K562 (cell line): ENCODE results near the gene NQO2. TPM values are rescaled to one million over a fixed set of nuclear protein-coding genes. Genes with fewer than 3 reads are reported as not detected.
A peak's percentile ranks its signal among the peaks of the same experiment; 100 is the strongest.

Experiments
- AFF4 ChIP-seq: sonication (generic); formaldehyde crosslinking; IDR thresholded peaks from 2 replicates; pipeline ENCODE4 v1.8.0; 2023; ENCODE audit warnings: mild to moderate bottlenecking, missing genetic modification reagents
- ATF3 ChIP-seq, 2 experiments: fragments of 450-650 bp in 1 of 2; sonication (generic) in 1 of 2; formaldehyde crosslinking in 1 of 2; IDR thresholded peaks in 1 of 2; conservative IDR thresholded peaks in 1 of 2; 2 replicates each; pipeline versions ENCODE4 v1.6.1 to v1.8.1; 2016 to 2023; ENCODE audit warnings: mild to moderate bottlenecking in 2 of 2, moderate library complexity in 2 of 2, inconsistent platforms in 1 of 2, missing genetic modification reagents in 1 of 2
- CCNT2 ChIP-seq: IDR thresholded peaks from 2 replicates; pipeline ENCODE4 v1.6.1; 2011; ENCODE audit warnings: borderline replicate concordance, low read depth, mild to moderate bottlenecking, moderate library complexity, mixed read lengths, low read length; ENCODE audit not compliant: insufficient read length; ENCODE audit errors: extremely low read depth
- ETS1 ChIP-seq: conservative IDR thresholded peaks from 2 replicates; pipeline ENCODE4 v1.6.1; 2011; ENCODE audit warnings: low read depth, mild to moderate bottlenecking, low read length; ENCODE audit not compliant: control insufficient read depth
- FOXP1 ChIP-seq: sonication (generic); formaldehyde crosslinking; IDR thresholded peaks from 2 replicates; pipeline ENCODE4 v1.8.0; 2022; ENCODE audit warnings: mild to moderate bottlenecking, missing genetic modification reagents
- HOXB6 ChIP-seq: fragments of 250-450 bp; sonication (Bioruptor Pico); IDR thresholded peaks from 2 replicates; pipeline ENCODE4 v1.5.1; 2022; ENCODE audit warnings: mild to moderate bottlenecking, borderline replicate concordance
- JUND ChIP-seq, 2 experiments: IDR thresholded peaks; 2 replicates in 1 of 2; 3 replicates in 1 of 2; pipeline ENCODE4 v1.6.1; 2011; ENCODE audit warnings: borderline replicate concordance in 2 of 2, low read depth in 2 of 2, low read length in 2 of 2, improper control_type of control experiment in 1 of 2, missing biosample characterization in 1 of 2, missing genetic modification characterization in 1 of 2, missing genetic modification reagents in 1 of 2
- PHF20 ChIP-seq: fragments of 450-650 bp; IDR thresholded peaks from 2 replicates; pipeline ENCODE4 v1.6.1; 2018; ENCODE audit not compliant: partially characterized antibody
- PHF8 ChIP-seq: fragments of 200-600 bp; sonication (generic); IDR thresholded peaks from 2 replicates; pipeline ENCODE4 v1.6.1; 2012; ENCODE audit warnings: mixed run types, mild to moderate bottlenecking, inconsistent platforms, low read length, moderate library complexity, borderline replicate concordance
- RBFOX2 ChIP-seq: fragments of 200-400 bp; formaldehyde crosslinking; IDR thresholded peaks from 2 replicates; pipeline ENCODE4 v1.6.1; 2017; ENCODE audit warnings: low read depth, mild to moderate bottlenecking, low read length, moderate library complexity
- STAG1 ChIP-seq: sonication (generic); formaldehyde crosslinking; IDR thresholded peaks from 2 replicates; pipeline ENCODE4 v1.5.0; 2020; ENCODE audit warnings: missing genetic modification reagents, borderline replicate concordance
- STAT5A ChIP-seq: IDR thresholded peaks from 2 replicates; pipeline ENCODE4 v1.6.1; 2012; ENCODE audit warnings: low read length, inconsistent platforms, borderline replicate concordance
- TEAD1 ChIP-seq, 2 experiments: fragments of 450-650 bp in 1 of 2; sonication (generic) in 1 of 2; formaldehyde crosslinking; IDR thresholded peaks; 2 replicates each; pipeline versions ENCODE4 v1.4.0 to v1.8.0; 2020 to 2022; ENCODE audit warnings: mild to moderate bottlenecking in 2 of 2, missing genetic modification reagents in 1 of 2
- VEZF1 ChIP-seq: fragments of 200-800 bp; sonication (Bioruptor generic); IDR thresholded peaks from 2 replicates; pipeline ENCODE4 v1.6.1; 2017; ENCODE audit warnings: missing genetic modification characterization, missing compliant biosample characterization
- ZNF507 ChIP-seq: conservative IDR thresholded peaks from 2 replicates; pipeline ENCODE4 v1.6.1; 2017; ENCODE audit warnings: missing genetic modification characterization, missing compliant biosample characterization
- ZSCAN32 ChIP-seq: fragments of 450-650 bp; formaldehyde crosslinking; IDR thresholded peaks from 2 replicates; pipeline ENCODE4 v1.4.0; 2020; ENCODE audit warnings: mild to moderate bottlenecking, moderate library complexity
- polyA plus RNA-seq, 8 experiments: library from polyadenylated mRNA; depleted of rRNA in 4 of 8; stranded (reverse) in 5 of 8; unstranded in 3 of 8; fragments of >200 nt; fragmentation: Nextera tagmentation in 2 of 8; fragmentation: Illumina TruSeq in 1 of 8; extraction: Ambion mirVana in 2 of 8; extraction: Trizol in 1 of 8; gene quantifications; 2 replicates each; pipeline versions ENCODE4 v1.2.1 to v1.2.3, GENCODE V29; 2011 to 2014; ENCODE audit warnings: inconsistent platforms in 1 of 8, missing spikeins in 1 of 8
- total RNA-seq, 7 experiments: library from RNA; depleted of rRNA in 6 of 7; stranded (reverse); fragments of >200 nt in 6 of 7; fragmentation: Illumina TruSeq in 2 of 7; extraction: Trizol in 2 of 7; gene quantifications; 2 replicates each; pipeline versions ENCODE4 v1.2.1 to v1.2.3, GENCODE V29; 2011 to 2021; ENCODE audit warnings: low replicate concordance in 1 of 7

The NQO2 gene
- total and polyA plus RNA-seq, 9 of the 15 experiments (the other 6 are each of a cell fraction or from before 2014, with no cell fraction given): 54.6 to 214 (median 116) TPM

- TF ChIP-seq AFF4 (CRISPR knock-in tag) (no peak; the same call in 1 of the 2 replicates), ZNF507 (tag) (no peak), ETS1 (no peak), CCNT2 (peak; percentile 71), JUND (IDR thresholded peaks at IDR 0.05; ENCODE audit: borderline replicate concordance, low read depth, low read length) (peak; percentile 95), JUND (tag; IDR thresholded peaks at IDR 0.05; ENCODE audit: borderline replicate concordance, low read depth, low read length) (peak; percentile 79; the same call in 2 of the 3 replicates), FOXP1 (no peak), ZSCAN32 (CRISPR knock-in tag) (0 out of 2 replicates have a peak, but pooled peaks have one; percentile 27), HOXB6 (CRISPR knock-in tag) (no peak), VEZF1 (CRISPR knock-in tag) (no peak; the same call in 1 of the 2 replicates), STAT5A (peak; percentile 58), ATF3 (IDR thresholded peaks at IDR 0.05) (peak; percentile 74), ATF3 (CRISPR knock-in tag; conservative IDR thresholded peaks at IDR 0.05) (0 out of 2 replicates have a peak, but pooled peaks have one; percentile 7), PHF8 (peak; percentile 48; the same call in 1 of the 2 replicates), RBFOX2 (no peak), STAG1 (CRISPR knock-in tag) (no peak), PHF20 (no peak), TEAD1 (CRISPR knock-in tag; IDR thresholded peaks at IDR 0.05) (peak in 1 of 2 experiments; percentile 75; a peak in 3 of 4 replicates)
Observed at GRCh38 chr6:2989332-2990247, 10.1 kb upstream of the NQO2 start (continued).
